ENCODE data around the gene CD300LF. TPM values are rescaled to one million over a fixed set of nuclear protein-coding genes. Genes with fewer than 3 reads are reported as not detected.

CD300LF gene
- total RNA-seq, 1 donor = not detected

GRCh38 chr17:74730491-74731346 is 18.0 kb upstream of the CD300LF start:
- peak; percentile 75 for DNase-seq (ENCODE audit: insufficient read length, low spot score, missing footprints)
- Histone ChIP-seq H3K27me3 (ENCODE audit: insufficient read depth, low read length) (peaks cover 19% of the 10 kb centered on the region), H3K79me2 (ENCODE audit: insufficient read depth, low read length) (no peaks in the 10 kb centered on the region), H3K36me3 (ENCODE audit: insufficient read depth, low read length) (no peaks in the 10 kb centered on the region), H3K4me2 (ENCODE audit: insufficient read depth, low read length) (no peak overlapping the region), H3K9me3 (ENCODE audit: low read depth, low read length) (no peaks in the 10 kb centered on the region), H3K27ac (ENCODE audit: low read depth, low read length) (no peak overlapping the region), H2AFZ (ENCODE audit: low read length) (no peak overlapping the region), H3K4me1 (ENCODE audit: insufficient read depth, low read length) (no peaks in the 10 kb centered on the region), H3K4me3 (ENCODE audit: insufficient read depth, low read length) (no peak overlapping the region), H4K20me1 (ENCODE audit: insufficient read depth, low read length) (no peaks in the 10 kb centered on the region)
- no peak for TF ChIP-seq CTCF (IDR thresholded peaks at IDR 0.05; ENCODE audit: extremely low read depth, low read depth, low read length)

- H3K9me3 ChIP-seq (ENCODE audit: low read depth, low read length) = no peaks in the 10 kb centered on the region
- TF ChIP-seq CTCF (IDR thresholded peaks at IDR 0.05; ENCODE audit: extremely low read depth, low read depth, low read length) = no peak
- no peak overlapping the region for H2AFZ ChIP-seq (ENCODE audit: low read length)
- no peaks in the 10 kb centered on the region for H3K79me2 ChIP-seq (ENCODE audit: insufficient read depth, low read length)
- no peak overlapping the region for H3K4me3 ChIP-seq (ENCODE audit: insufficient read depth, low read length)
- no peaks in the 10 kb centered on the region for H3K4me1 ChIP-seq (ENCODE audit: insufficient read depth, low read length)
- H4K20me1 ChIP-seq (ENCODE audit: insufficient read depth, low read length) = no peaks in the 10 kb centered on the region
- no peak overlapping the region for H3K27ac ChIP-seq (ENCODE audit: low read depth, low read length)
- no peaks in the 10 kb centered on the region for H3K36me3 ChIP-seq (ENCODE audit: insufficient read depth, low read length)
- H3K27me3 ChIP-seq (ENCODE audit: insufficient read depth, low read length) = peaks cover 12% of the 10 kb centered on the region
- H3K4me2 ChIP-seq (ENCODE audit: insufficient read depth, low read length) = no peak overlapping the region
- no peak for DNase-seq (ENCODE audit: insufficient read length, low spot score, missing footprints)
These were observed 17.1 kb upstream of the CD300LF start for GRCh38 chr17:74729866-74730265.

- Histone ChIP-seq H3K27me3 (ENCODE audit: insufficient read depth, low read length) (peaks cover 11% of the 10 kb centered on the region), H3K4me2 (ENCODE audit: insufficient read depth, low read length) (no peak overlapping the region), H3K4me1 (ENCODE audit: insufficient read depth, low read length) (no peaks in the 10 kb centered on the region), H3K27ac (ENCODE audit: low read depth, low read length) (no peak overlapping the region), H3K79me2 (ENCODE audit: insufficient read depth, low read length) (no peaks in the 10 kb centered on the region), H3K9me3 (ENCODE audit: low read depth, low read length) (no peaks in the 10 kb centered on the region), H2AFZ (ENCODE audit: low read length) (no peak overlapping the region), H4K20me1 (ENCODE audit: insufficient read depth, low read length) (no peaks in the 10 kb centered on the region), H3K4me3 (ENCODE audit: insufficient read depth, low read length) (no peak overlapping the region), H3K36me3 (ENCODE audit: insufficient read depth, low read length) (no peaks in the 10 kb centered on the region)
- peak; percentile 6 for DNase-seq (ENCODE audit: insufficient read length, low spot score, missing footprints)
- TF ChIP-seq CTCF (IDR thresholded peaks at IDR 0.05; ENCODE audit: extremely low read depth, low read depth, low read length) = no peak
These were observed 16.6 kb upstream of the CD300LF start for GRCh38 chr17:74729368-74729767.

- no peaks in the 10 kb centered on the region for H3K36me3 ChIP-seq (ENCODE audit: insufficient read depth, low read length)
- DNase-seq (ENCODE audit: insufficient read length, low spot score, missing footprints) = no peak
- H3K4me2 ChIP-seq (ENCODE audit: insufficient read depth, low read length) = no peak overlapping the region
- no peaks in the 10 kb centered on the region for H4K20me1 ChIP-seq (ENCODE audit: insufficient read depth, low read length)
- H3K79me2 ChIP-seq (ENCODE audit: insufficient read depth, low read length) = no peaks in the 10 kb centered on the region
- no peak for TF ChIP-seq CTCF (IDR thresholded peaks at IDR 0.05; ENCODE audit: extremely low read depth, low read depth, low read length)
- no peak overlapping the region for H2AFZ ChIP-seq (ENCODE audit: low read length)
- no peaks in the 10 kb centered on the region for H3K9me3 ChIP-seq (ENCODE audit: low read depth, low read length)
- H3K4me1 ChIP-seq (ENCODE audit: insufficient read depth, low read length) = no peaks in the 10 kb centered on the region
- H3K27me3 ChIP-seq (ENCODE audit: insufficient read depth, low read length) = peaks cover 6% of the 10 kb centered on the region
- H3K4me3 ChIP-seq (ENCODE audit: insufficient read depth, low read length) = no peak overlapping the region
- no peak overlapping the region for H3K27ac ChIP-seq (ENCODE audit: low read depth, low read length)
These were observed 16.0 kb upstream of the CD300LF start for GRCh38 chr17:74728702-74729075.
